ENCODE measurements around the gene RCOR2.

DNA sequence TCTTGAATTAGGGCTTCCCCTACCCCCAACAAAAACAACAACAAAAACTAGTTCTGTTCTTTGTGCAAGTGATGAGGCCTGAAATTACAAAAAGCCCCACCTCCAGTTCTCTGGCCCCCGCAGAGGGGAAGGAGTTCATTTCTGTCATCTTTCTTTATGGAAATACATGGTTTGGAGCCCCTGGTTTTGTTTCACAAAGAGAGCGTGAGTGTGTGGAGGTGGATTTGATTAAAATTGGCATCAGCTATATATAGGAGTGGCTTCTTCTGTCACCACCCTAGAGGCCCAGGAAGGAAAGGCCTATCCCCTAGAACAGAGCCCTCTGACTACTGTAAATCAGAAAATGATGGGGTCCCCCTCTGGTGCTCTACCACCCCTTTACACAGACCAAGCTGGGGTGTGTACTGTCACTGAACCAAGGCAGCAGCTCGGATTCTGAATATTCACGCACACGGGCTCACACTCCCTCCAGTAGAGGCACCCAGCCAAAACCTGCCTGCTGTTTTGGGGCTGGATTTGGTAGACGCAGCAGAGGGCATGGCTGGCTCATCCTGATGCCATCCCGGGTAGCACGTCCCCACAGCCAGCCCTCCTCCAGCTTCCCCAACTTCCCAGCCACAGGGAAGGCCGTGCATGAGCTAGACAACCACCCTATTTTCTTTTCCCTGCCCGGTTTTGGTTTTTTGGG lies 19.4 kb downstream of the RCOR2 start:
- TF ChIP-seq GATA3 (IDR thresholded peaks at IDR 0.05; ENCODE audit: low read depth, low read length) (no peak), GATA2 (IDR thresholded peaks at IDR 0.05; ENCODE audit: low read depth, low read length) (no peak)

All from SH-SY5Y (cell line).